D721Med (cell line): ENCODE results near the gene NAB2.
A peak's percentile ranks its signal among the peaks of the same experiment; 100 is the strongest.
"Not testable (repeated sequence)": the region's sequence is repeated elsewhere in the genome, so short reads cannot be mapped to it uniquely, and the experiment has no call there.

Experiments used
- DNase-seq: peaks from one replicate; pipeline ENCODE4 v3.0.0; 2011; ENCODE audit warnings: low spot score; ENCODE audit not compliant: insufficient read length
- FAIRE-seq: peaks from 2 replicates; lab custom pipeline; 2011; peaks lifted over from hg19 to GRCh38; lab: Jason Lieb, UNC
- CTCF ChIP-seq: IDR thresholded peaks from 2 replicates; pipeline ENCODE4 v1.5.1; 2012; ENCODE audit warnings: mild to moderate bottlenecking, control low read depth; ENCODE audit not compliant: insufficient read depth; ENCODE audit errors: missing control alignments

The NAB2 gene

GRCh38 chr12:57110104-57111030 is 21.5 kb downstream of the NAB2 start:
- DNase-seq (no peak), FAIRE-seq (no peak)
- no peak for TF ChIP-seq CTCF

DNA sequence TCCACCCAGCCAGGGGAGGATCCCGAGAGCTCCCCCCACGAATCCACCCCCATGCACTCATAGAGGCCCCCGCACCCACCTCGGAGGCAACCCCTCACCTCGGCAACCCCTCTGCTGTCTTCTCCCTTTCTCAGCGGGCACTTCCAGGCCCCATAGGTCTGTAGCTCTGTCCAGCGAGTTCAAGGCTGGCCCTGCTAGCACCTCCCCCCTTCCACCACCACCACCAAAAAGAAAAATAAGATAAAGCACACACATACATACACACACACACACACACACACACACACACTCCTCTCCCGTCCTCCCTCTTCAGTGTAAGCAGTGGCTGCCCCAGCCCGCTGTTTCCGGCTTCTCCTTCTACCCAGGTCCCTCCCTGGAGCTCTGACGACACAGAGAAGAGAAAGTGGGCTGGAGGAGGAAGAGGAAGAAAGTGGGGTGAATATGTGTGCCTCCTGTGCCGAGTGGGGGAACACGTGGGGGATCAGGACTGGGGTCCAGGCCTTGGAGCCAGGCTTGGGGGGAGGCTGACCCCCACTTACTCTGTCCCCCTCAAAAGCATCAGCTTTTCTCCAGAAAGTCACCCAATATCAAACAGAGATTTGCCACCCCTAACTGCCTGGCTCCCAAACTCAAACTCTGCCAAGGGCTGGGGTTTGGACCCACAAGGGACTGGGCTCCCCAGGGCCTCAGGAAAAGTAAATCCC is 22.3 kb downstream of the NAB2 start, which contains the start of gene STAT6:
Gene STAT6, minus strand, starts transcription at position 332 of the 704 bp plus-strand sequence. CDS start 3,084 bp downstream, outside the sequence.
- DNase-seq: peak; percentile 7
- FAIRE-seq: no peak

DNA sequence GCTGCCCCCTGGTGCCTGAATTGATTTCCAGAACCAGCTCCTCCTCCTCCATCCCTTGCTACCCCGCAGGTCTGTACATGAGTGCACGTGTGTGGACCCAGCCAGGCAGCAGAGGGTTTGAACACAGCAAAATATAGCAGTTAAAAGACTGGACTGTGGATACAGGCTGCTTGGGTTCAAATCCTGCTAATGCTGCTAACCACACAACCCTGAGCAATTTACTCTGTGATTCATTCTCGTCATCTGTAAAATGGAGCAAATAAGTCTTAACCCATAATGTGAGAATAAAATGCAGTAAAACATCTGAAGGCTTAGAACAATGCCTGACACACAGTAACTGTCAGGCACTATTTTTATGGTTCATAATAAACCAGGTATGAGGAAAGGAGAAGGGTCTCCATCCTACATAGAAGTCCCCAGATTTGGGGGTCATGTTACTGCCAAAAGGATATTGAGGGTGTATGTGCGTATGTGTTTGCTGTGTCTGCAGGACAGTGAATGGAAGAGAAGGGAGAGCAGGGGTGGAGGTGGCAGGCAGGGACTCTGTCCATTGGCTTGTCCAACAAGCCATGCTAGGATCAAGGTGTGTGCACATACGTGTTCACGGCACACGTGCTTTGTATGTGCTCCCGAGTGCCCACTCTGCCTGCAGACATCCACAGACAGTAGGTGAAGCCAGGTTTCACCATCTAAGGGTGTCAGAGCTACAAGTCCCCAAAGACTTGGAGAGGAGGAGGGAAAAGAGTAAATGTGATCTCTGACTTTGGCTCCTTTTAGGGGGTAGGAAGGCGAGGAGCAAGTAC is 23.8 kb downstream of the NAB2 start:
- TF ChIP-seq CTCF: peak; percentile 93
- no peak for DNase-seq
- FAIRE-seq: no peak

More for the DNA sequence above, 22.3 kb downstream of the NAB2 start, which contains the start of gene STAT6:
- TF ChIP-seq CTCF: no peak

- FAIRE-seq: no peak
- TF ChIP-seq CTCF: no peak
- DNase-seq: no peak
These were observed 27.8 kb downstream of the NAB2 start for GRCh38 chr12:57116580-57117281.

DNA sequence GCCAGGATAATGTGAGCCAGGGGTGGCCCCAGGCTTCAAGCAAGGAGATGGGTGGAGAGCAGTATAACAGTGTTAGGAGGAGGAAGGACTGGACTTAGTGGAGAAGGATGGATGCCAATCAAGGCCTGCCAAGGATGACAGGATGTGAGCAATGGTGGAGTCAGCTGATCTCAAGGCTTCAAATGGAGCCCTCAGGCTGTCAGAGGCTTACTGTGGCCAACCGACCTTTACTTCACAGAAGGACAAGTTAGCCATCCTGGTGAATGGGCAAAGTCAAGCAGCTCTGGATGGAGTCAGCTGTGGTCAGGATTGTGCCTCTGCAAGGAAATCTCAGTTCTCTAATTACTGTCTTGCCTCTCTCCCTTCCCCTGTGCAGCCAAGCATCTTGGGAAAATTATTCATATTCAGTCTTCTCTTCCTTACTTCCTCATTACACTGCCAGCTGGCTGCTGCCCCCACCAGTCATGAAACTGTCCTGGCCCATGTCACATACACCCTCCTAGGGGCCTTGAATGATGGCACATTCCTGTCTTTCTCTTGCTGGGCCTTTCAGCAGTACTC is 29.9 kb downstream of the NAB2 start:
- FAIRE-seq (no peak), DNase-seq (no peak)
- TF ChIP-seq CTCF: no peak

DNA sequence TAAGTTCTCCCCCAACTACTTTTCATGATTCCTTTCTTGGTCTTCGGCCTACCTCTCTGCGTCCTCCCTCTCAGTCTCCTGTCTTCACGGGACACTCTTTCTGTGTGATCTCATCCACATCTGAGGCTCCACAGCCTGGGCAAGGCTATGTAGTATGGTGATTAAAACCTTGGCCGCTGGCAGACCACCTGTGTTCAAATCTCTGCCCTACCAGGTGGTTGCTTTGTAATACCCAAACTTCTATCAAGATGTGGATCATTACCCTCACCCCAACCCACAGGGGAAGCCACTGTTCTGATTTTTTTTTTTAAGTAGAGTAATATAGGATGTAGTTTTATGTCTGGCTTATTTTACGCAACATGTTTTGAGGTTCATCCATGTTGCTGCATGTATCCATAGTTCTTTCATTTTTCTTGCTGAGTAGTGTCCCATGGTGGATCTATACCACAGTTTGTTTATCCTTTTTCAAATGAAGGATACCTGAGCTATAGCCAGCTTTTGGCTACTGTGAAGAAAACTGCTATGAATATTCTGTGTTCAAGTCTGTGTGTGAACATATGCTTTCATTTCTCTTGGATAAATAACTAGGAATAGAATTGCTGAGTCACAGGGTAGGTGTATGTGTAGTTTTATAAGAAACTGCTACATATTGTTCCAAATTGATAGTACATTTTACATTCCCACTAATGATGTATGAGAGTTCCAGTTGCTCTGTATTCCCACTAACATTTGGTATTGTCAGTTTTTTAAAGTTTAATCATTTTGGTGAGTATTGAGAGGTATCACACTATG is 30.6 kb downstream of the NAB2 start:
- DNase-seq (no peak), FAIRE-seq (no peak)
- no peak for TF ChIP-seq CTCF

GRCh38 chr12:57120718-57121117 is 31.8 kb downstream of the NAB2 start:
- not testable (repeated sequence) for DNase-seq, FAIRE-seq
